Measurements from ENCODE around the gene SCRN1.

DNA sequence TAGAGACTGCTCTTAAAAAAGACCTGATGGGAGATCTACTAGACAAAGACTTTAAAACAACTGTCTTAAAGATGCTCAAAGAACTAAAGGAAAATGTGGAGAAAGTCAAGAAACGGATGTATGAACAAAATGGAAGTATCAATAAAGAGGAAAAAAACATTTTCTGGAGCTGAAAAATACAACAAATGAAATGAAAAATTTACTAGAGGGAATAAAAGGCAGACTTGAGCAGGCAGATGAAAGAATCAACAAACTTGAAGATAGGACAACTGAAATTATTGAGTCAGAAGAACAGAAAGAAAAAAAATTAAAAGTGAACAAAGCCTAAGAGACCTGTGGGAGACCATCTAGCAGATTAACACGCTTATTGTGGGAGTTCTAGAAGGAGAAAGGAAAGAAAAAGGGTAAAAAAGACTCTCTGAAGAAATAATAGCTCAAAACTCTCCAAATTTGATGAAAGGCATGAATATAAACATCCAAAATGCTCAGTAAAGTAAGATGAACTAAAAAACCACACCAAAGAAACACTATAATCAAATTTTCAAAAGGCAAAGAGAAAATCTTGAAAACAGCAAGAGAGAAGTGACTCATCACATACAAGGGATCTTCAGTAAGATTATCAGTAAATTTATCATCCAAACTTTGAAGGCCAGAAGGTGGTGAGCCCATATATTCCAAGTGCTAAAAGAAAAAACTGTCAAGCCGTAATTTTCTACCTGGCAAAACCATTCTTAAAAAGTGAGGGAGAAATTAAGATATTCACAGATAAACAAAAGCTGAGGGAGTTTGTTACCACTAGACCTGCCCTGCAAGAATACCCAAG, 83.2 kb downstream of the SCRN1 start:
- TF ChIP-seq, protein P1, sequence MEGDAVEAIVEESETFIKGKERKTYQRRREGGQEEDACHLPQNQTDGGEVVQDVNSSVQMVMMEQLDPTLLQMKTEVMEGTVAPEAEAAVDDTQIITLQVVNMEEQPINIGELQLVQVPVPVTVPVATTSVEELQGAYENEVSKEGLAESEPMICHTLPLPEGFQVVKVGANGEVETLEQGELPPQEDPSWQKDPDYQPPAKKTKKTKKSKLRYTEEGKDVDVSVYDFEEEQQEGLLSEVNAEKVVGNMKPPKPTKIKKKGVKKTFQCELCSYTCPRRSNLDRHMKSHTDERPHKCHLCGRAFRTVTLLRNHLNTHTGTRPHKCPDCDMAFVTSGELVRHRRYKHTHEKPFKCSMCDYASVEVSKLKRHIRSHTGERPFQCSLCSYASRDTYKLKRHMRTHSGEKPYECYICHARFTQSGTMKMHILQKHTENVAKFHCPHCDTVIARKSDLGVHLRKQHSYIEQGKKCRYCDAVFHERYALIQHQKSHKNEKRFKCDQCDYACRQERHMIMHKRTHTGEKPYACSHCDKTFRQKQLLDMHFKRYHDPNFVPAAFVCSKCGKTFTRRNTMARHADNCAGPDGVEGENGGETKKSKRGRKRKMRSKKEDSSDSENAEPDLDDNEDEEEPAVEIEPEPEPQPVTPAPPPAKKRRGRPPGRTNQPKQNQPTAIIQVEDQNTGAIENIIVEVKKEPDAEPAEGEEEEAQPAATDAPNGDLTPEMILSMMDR (conservative IDR thresholded peaks at IDR 0.05; ENCODE audit: low read depth, low read length) = no peak
- no peak for TF ChIP-seq RAD21 (IDR thresholded peaks at IDR 0.05; ENCODE audit: low read length)
- no peak for TF ChIP-seq FOS (IDR thresholded peaks at IDR 0.05; ENCODE audit: low read depth, low read length)
- no peak for TF ChIP-seq SMC3 (IDR thresholded peaks at IDR 0.05; ENCODE audit: low read depth, low read length)
- TF ChIP-seq RCOR1 (IDR thresholded peaks at IDR 0.05; ENCODE audit: insufficient replicate concordance, low read length) = no peak
- no peak for TF ChIP-seq POLR2A (IDR thresholded peaks at IDR 0.05; ENCODE audit: low read depth, low read length)
- no peak for TF ChIP-seq CEBPB (IDR thresholded peaks at IDR 0.05; ENCODE audit: low read depth, low read length)
- TF ChIP-seq MAFK (IDR thresholded peaks at IDR 0.05; ENCODE audit: low read depth, low read length) = no peak
- TF ChIP-seq BHLHE40 (IDR thresholded peaks at IDR 0.05; ENCODE audit: low read depth, low read length) = no peak
- TF ChIP-seq NFE2L2 (IDR thresholded peaks at IDR 0.05; ENCODE audit: low read depth, low read length) = no peak

All from IMR-90 (cell line).